Kidney glomerular epithelial cell (primary cell): ENCODE data around the gene EPOP.

ENCODE experiments used
- DNase-seq: peaks from one replicate; lab custom pipeline; 2025; lab: John Stamatoyannopoulos, UW

The EPOP gene

DNA sequence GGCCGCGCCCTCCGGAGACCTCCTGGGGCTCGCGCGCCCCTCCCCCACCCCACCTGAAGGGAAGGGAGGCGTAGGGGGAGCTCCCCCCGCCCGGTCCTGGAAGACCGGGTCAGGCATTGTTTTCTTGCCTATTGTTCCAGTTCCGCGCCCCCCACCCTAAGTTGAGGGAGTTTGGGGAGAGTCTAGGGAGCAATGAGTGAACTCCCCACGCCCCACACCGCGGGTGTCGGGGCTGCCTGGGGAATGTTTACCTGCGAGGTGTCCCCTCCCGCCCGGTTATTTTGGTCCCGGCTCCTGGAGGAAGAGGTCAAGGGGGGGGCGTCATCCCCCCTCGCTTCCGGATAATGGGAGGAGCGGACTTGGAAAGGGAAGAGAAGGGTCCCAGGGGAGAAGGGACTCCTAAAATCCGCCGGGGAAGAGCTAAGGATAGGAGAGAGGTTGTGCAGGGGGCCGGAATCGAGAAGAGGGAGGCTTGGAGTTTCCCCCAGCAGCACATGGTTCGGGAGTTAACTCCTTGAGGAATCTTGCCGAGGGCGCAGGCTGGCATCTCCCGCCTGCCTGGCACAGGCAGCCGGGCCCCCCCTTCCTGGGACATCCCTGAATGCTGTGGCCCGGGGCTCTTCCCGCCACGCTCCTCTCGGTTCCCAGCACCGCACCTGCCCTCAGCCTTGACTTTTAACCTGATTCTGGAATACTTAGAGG lies 31.2 kb upstream of the EPOP start:
- peak; percentile 29 for DNase-seq

DNA sequence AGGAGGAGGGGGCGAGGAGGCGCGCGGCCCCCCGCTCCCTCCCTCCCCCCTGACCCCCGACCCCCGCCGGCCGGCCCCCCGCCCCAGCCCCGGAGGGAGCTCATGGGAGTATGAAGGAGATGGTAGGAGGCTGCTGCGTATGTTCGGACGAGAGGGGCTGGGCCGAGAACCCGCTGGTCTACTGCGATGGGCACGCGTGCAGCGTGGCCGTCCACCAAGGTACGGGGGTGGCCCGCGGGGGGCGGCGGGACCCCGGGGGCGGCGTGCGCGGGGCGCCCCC lies 30.7 kb upstream of the EPOP start:
- DNase-seq, result no peak

DNA sequence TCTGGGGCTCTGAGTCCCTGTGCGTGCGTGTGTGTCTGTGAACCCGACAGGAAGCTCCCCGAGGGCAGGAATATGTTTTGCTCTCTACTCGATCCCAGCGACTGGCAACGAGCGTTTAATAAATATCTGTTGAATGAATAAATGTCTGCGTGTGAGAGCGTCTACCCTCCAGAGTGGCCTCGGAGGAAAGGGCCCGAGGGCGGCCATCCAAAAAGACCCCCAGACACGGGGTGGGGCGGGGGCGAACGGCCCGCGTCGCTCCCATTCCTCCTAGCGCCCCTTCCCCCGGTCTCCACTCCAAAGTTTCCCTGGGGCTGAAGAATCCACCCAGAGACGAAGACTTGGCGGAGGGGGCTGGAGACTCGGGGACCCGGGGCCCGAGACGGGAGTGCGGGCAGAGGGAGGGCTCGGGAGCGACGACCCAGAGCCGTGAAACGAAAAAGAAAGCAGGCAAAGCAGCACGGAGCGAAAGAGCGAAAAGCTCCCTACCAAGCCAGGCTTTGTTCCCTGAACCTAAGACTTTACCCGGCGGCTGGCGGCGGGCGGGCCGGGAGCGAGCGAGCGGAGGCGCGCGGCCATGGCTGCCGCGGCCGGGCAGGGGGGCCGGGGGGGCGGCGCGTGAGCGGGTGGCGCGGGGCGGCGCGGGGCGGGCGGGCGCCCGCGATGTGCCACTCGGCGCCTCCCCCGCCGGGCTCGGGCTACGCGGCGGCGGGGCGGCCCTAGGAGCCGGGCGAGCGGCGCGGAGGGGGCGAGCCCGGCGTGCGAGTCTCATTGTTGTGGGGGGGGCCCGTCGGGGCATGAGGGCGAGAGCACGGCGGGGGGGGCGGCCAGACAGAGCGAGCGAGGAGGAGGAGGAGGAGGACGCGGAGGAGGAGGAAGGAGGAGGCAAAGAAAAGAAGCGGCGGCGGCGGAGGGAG lies 30.1 kb upstream of the EPOP start, which contains the start of gene MLLT6:
Gene MLLT6, plus strand, starts transcription at position 668 of the 917 bp plus-strand sequence. CDS start 360 bp downstream, outside the sequence.
- DNase-seq, result peak; percentile 36

- peak; percentile 30 for DNase-seq
These were observed 29.2 kb upstream of the EPOP start for GRCh38 chr17:38703742-38704605.

GRCh38 chr17:38702916-38703741 lies 28.4 kb upstream of the EPOP start:
- DNase-seq, result no peak

DNA sequence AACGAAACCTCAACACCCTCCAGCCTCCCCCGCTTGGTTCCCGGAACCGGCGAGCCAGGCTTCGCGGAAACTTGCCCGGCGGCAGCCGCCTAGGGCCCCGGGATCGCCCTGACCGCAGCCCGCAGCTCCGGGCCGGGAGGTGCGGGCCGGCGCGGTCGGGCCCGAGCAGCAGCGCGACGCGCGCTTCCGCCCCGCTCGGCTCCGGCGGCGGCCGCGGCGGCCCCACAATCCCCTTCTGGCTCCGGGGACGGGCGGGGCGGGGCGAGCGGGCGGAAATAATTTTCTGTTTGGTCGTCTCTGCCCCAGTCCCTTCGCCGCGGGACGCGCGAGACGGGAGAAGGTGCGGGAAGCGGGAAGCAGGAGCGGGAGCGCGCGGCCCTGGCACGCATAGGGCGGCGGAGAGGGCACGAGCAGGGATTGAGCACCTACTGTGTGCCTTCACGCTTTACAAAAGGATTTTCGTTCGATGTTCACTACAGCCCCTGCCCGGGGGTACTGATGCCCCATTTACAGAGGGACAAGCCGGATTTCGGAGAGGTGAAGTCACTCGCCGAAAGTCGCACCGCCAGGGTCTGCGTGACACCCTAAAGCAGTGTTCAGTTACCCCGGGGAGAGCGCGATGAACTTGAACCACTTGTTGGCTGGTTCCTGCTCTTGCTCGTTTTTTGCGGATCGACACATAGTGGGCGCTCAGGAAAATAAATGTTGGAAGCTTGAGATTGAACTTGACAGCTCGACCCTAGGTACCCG lies 27.6 kb upstream of the EPOP start:
- DNase-seq, result peak; percentile 38

- no peak for DNase-seq
These were observed 26.9 kb upstream of the EPOP start for GRCh38 chr17:38701504-38702165.

GRCh38 chr17:38698760-38699159 lies 24.0 kb upstream of the EPOP start:
- DNase-seq, result no peak

DNA sequence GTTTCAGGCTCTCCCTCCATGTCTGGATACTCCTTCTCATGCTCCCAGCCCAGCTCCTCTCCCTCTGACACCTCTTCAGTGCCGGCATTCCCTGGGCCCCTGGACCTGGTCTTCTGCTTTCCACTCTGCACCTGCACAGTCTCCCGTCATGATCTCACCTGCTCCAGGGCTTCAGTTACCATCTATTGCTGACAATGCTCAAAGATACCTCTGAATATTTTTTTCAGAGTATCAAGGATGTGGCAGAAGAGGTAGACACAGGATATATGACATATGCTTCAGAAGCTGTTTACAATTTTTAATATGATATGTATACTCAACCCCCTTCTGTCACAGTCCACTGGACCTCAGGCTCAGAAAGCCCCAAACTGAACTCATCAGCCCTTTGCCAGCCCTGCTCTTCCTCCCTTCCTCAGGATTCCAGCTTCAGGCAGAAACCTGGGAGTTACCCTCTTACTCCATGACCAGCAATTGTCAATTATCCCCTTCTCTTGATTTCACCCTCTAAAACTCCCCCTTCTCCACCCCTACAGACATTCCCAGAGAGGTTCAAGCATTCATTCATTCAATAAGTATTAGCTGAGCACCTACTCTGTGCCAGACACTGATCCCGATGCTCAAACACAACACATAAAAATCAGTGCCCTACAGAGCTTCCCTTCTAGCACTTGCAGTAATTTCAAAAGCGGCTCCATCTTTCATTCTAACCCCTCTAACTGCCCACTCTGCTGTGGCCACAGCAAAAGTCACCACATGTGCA lies 22.5 kb upstream of the EPOP start:
- DNase-seq, result no peak

- no peak for DNase-seq
These were observed 19.1 kb upstream of the EPOP start for GRCh38 chr17:38693700-38694329.

GRCh38 chr17:38691154-38691553 lies 16.4 kb upstream of the EPOP start:
- DNase-seq, result no peak

- DNase-seq, result no peak
These were observed 15.6 kb upstream of the EPOP start for GRCh38 chr17:38690386-38690785.

- no peak for DNase-seq
These were observed 12.5 kb upstream of the EPOP start for GRCh38 chr17:38687286-38687685.

GRCh38 chr17:38685491-38685890 lies 10.7 kb upstream of the EPOP start:
- DNase-seq, result no peak

DNA sequence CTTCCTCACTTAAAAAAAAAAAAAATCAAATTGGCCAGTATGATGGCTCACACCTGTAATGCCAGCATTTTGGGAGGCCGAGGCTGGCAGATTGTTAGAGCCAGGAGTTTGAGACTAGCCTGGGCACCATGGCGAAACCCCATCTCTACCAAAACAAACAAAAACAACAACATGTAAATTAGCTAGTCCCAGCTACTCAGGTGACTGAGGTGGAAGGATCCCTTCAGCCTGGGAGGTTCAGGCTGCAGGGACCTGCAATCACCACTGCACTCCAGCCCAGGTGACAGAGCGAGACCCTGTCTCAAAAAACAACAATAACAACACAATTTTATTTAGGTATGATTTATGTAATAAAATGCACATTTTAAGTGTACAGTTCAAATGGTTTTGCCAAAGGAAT lies 6.3 kb upstream of the EPOP start:
- DNase-seq, result no peak

- DNase-seq, result no peak
These were observed 3.1 kb upstream of the EPOP start for GRCh38 chr17:38677819-38678218.

DNA sequence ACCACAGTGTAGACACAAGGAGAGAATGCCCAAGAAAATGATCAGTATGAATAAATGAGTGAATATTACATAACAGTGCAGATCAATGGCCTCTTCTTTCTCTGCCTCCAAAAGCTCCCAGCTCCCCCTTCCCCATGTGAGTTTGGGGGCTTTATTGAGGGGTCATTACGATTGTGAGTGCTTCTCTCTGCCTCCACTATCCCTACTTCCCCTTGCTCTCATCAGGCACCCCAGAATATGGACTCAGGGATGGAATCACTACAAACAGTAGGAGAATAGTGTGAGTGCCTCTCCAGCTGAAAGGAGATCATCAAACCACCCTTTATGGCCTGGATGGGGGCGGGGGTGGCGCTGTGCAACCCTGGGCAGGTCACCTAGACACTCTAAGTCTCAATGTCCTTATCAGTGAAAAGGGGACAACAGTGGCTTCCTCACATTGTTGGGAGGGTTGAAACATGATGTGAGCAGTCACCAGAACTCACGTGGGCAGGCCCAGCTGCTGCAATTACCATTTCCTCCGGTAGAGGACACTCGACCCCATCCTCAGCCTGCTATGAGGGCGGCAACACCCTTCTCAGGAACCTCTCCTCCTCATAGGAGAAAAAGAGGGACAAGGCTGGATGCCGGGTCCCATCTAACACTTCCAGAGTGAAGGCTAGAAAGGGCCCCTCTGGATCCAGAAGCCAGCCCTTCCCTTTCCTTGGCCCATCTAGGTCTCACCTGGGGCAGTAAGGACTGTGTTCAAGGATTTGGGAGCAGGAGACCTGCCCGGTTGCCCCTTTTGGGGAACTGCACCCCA lies 2.1 kb upstream of the EPOP start:
- peak; percentile 63 for DNase-seq
